GM19397 (cell line): Measurements from ENCODE around the gene STXBP1.

Experiments
- ATAC-seq: cut with Tn5 transposase; IDR thresholded peaks from one replicate; pipeline ENCODE4 v1.9.1; 2021; ENCODE audit warnings: mild to moderate bottlenecking, moderate library complexity; ENCODE audit not compliant: unreplicated experiment

STXBP1 gene

DNA sequence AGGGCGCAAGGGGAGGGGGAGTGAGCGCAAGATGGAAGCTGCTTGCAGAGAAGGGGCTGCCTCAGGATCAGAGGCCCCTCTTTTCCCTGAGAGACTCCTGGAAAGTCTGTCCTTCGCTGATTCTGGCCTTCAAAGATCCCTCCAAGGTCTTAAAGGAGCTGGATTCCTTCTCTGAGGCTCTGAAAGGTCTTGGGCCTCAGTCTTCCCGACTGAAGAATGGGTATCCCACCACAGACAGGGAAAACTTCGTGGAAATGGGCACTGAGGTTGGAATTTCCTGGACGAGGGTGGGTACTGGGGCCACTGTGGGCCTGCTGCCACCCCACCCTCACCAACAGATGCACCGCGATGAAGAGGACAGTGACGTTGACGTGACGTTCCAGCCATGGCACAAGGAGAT, 100.3 kb downstream of the STXBP1 start:
- ATAC-seq: no peak

DNA sequence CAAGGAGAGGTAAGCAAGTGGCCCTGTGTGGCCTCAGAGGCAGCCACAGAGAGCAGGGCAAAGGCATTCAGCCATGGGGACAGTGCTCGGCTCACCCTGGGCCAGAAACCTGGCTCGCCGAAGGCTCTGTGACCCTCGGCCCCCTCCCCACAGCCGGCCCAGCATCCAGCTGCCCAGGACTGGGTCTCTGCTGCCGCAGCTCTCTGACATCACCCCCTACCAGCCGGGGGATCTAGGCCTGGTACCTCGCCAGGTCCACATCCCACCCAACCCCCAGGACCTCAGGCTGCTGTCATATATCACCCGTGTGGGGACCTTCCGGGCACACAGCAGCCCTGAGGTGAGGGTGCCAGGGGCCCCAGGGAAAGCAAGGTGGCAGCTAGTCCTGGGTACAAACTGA, 100.8 kb downstream of the STXBP1 start:
- no peak for ATAC-seq

DNA sequence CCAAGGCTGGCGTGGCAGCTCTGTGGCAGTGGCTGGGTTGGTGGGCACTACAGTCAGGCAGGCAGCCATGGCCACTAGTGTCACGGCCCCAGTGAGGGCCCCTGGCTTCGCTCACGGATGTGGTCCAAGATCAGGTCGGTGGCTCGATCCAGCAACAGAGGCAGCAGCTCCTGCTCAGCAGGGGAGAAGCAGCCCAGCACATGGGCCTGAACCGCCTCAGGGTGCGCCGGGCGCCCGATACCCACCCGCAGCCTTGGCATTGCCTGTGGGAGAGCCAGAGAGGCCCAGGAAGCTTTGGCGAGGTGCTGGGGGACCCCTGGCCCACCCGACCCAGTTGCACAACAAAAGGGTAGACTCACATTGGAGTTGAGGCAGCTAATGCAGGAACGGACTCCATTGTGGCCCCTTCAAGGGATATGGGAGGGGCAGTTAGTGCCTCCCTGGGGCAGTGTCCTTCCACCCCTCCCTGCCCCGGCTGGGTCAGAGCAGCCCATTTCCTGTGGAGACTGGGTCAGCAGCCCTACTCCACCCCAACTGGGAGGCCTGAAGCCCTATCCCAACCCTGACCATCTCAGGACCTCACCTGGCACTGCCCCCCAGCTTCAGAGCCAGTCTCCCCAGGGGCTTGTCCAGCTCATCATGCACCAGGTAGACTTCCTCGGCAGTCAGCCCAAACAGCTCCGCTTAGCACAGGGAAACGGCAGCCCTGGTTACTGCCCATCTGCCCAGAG, 102.1 kb downstream of the STXBP1 start:
- ATAC-seq: no peak

DNA sequence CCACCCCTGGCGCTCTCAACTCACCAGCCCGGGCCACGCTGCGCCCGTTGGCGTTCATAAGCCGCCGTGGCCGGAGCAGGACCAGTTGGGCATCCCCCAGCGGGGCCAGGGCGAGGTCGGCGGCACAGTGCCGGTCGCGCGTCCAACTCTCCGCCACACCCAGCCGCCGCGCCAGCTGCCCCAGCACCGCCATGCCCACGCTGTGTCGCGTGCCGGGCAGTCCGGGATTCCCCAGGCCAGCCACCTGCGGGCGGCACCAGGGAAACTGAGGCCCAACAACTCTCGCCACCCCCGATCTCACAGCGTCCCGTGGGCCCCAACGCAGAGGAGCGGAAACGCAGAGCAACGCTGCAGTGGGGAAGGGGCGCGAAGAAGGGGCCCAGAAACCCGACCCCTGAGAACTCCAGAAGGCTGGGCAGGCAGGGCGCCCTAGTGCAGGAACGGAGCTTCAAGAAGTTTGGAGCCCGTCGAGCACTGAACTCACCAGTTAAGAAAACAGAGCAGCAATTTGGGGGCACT, 102.9 kb downstream of the STXBP1 start:
- no peak for ATAC-seq

DNA sequence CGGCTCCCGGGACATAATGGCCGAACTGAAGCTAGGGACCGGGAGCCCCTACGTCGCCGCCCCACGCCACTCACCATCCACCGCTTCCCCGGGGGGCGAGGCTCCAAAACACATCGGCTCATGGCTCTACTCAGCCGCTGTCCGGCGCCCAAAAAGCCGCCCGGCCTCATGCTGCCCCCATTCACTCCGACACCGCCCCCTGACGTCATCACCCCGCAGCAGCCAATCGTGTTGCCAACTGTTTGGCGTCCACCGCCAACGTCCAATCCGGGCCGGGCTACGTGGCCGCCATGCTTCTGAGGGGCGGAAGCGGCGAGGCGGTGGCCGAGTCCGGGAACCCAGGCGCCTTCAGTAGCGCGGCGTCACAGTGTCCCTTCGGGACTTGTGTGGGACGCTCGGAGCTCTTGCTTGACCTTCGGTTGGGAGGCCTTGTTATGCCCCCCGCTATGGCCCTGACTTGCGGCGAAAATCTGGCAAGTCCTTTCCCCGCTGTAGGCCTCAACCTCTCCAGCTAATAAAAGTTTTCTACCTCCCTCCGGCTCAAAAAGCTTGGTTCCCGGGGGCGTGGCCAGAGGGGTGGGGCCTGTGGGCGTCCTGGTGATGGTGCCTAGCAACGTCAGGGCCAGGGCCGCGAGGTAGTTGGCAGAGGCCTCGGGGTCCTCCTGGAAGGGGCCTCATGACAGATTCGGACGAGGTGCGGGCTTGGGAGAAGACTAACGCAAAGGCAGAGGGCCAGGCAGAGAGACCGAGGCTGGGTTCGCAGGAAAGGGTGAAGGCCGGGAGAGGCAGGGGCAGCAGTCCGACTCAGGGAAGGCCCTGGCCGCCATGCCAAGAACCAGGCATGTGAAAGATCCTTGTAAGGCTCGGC, 103.6 kb downstream of the STXBP1 start, which contains the start of the genes PTRH1 and TTC16:
PTRH1 (minus strand) TSS at position 194 of the 868 bp plus-strand sequence; CDS start at position 170, 24 bp downstream.
TTC16 (plus strand) TSS at position 610 of the 868 bp plus-strand sequence; CDS start at position 677, 67 bp downstream.
- ATAC-seq: peak; percentile 89

DNA sequence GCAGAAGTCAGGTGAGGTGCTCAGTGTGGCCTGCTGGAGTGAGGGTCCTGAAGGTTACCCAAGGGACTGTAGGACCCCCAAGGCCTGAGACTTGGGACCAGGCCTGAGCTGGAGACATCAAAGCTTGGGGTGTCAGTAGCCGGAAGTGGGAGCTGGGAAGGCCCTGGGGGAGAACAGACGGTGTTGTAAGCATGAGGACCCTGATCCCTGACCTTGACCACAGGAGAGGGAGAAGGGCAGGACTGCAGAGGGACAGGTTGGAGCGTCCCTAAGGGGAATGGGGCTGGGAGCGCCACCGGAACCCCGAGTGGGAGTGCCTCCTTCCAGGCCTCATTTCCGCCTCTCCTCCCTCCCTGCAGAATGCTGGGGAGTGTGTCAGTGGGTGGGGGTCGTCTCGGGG, 104.3 kb downstream of the STXBP1 start:
- ATAC-seq: no peak

DNA sequence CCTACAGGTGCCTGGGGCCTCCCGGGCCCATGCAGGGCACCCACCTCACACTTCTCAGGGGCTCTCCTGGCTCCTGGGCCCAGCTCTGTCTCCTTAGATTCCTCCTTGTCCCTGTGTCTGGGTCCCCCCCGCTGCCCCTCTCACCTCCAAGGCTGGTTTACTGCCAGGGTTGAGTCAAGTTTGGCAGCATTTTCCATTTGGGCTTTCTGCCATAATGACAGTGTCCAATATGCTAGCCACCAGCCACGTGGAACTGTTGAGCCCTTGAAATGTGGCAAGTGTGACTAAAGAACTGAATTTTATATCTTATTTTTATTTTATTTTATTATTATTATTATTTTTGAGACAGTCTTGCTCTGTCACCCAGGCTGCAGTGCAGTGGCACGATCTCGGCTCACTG, 105.7 kb downstream of the STXBP1 start:
- no peak for ATAC-seq

DNA sequence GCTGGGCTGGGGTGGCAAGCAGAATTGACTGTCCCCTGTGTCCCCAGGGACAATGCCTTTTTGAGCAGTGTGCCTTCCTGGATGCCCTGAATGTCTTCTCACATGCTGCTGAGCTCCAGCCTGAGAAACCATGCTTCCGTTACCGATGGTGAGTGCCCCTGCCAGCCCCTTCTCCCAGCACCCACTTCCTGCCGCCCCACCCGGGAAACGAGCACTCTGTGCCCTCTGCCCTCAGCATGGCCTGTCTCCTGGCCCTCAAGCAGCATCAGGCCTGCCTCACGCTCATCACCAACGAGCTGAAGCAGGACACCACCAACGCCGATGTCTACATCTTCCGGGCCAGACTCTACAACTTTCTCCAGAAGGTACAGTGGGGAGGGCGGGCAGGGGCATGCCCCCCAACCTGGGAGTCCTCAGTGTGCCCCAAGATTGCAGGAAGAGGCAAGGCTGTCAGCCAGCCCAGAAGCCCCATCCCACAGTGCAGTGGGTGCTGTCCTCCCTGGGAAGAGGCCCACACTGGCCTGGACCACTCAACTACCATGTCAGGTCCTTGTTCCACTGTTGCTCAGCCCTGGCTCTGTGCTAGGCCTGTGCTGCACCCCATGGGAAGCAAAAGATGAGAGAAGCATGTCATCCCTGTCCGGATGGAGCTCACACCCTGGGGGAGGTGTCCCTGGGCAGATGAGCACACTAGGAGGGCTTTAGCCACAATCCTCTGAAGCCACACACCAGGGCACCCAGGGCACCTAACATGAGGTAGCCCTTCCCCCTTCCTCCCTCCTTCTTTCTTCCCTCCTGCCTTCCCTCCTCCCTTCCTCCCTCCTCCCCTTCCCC, 108.2 kb downstream of the STXBP1 start:
- no peak for ATAC-seq

DNA sequence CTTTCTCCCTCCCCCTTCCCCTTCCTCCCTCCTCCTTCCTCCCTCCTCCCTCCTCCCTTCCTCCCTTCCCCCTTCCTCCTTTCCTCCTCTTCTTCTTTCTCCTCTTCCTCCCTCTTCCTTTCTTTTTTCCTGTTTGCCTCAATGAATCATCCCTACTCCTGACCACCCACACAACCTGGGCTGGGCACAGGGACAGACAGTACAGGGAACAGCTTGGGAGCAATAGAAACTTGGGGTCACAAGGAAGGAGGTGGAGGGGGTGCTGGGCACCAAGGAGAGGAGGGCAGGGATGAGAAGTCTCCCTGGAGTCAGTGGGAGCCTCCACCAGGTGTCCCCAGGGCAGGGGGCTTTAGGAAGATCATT, 108.8 kb downstream of the STXBP1 start:
- no peak for ATAC-seq

DNA sequence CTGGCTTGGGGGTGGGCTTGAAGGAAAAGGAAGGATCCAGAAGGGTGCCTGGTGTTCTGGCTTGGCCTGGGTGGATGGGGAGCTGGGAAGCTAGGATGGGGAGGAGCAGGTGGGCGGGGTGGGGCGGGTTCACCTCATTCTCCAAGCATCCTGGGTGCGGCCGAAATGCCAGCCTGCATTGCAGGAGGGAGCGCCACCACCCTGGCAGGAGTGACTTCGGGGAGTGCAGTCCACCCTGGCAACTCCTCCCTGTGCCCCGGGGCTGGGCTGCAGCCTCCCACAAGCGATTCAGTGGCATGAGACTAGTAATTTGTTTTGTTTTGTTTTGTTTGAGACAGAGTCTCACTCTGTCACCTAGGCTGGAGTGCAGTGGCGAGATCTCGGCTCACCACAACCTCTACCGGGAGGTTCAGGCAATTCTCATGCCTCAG, 109.3 kb downstream of the STXBP1 start:
- no peak for ATAC-seq

DNA sequence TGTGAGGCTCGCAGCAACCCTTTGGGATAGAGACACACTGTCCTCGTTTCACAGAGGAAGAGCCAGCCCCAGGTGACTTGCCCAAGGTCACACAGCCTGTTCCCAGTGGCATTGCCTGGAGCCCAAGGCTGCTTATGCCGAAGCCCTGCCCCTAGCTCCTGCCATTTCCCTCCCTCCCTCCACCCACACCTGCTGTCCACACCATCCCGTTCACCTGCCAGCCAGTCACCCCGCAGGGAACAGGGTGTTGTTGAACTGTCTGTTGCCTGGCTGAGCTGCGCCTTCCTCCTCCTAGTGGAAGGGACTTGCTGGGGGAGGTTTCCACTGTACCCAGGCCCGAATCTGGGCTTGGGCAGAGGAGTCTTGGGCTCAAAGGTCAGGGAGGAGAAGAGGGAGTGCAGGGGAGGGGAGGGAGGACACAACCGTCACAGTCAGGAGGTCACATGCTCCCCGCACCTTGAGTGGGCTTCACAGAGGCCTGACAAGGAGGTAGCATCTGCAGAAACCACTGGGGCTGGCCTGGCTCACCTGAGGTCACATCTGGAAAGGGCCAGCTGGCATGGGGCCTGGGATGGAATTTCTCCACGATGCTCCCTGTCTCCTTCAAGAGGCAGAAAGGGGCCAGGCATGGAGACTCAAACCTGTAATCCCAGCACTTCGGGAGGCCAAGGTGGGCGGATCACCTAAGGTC, 110.1 kb downstream of the STXBP1 start:
- no peak for ATAC-seq

DNA sequence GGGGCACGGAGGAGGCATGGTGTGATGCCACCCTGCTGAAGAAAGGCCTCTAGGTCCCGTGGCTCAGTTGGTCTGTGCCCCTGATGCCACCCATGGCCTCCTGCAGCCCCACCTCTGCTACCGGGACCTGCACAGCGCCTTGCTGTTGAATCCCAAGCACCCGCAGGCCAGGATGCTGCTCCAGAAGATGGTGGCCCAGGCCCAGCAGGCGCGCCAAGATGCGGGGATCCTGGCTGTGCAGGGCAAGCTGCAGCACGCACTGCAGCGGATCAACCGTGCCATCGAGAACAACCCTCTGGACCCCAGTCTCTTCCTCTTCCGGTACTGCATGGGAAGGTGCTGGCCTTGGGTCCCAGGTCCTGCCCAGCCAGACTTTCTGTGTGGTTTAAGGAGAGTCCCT, 110.9 kb downstream of the STXBP1 start:
- ATAC-seq: no peak

DNA sequence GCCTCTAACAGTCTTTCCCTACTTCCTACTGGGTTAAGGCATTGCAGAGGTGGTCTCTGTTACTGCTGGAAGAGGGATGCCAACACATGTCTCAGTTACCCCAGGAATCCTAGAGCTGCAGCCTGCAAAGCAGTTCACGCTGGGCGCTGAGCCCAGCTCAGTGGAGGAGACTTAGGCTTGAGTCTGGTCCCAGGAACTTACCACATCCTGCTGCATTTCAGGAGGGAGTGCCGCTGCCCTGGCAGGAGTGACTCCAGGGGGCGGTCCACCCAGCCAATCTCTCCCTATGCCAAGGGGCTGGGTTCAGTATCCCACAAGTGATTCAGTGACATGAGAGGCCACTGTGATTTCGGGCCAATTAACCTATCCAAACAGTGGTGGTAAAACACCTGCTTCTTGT, 111.4 kb downstream of the STXBP1 start:
- ATAC-seq: no peak

DNA sequence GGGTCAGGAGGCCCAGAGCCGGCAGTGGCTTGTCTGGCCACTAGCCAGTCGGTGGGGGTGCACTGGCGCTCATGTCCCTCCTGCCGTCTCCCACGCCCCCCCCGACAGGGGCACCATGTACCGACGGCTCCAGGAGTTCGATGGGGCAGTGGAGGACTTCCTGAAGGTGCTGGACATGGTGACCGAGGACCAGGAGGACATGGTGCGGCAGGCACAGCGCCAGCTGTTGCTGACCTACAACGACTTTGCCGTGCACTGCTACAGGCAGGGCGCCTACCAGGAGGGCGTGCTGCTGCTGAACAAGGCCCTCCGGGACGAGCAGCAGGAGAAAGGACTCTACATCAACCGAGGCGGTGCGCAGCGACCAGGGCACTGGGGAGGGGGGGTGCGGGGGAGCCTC, 111.9 kb downstream of the STXBP1 start:
- no peak for ATAC-seq

DNA sequence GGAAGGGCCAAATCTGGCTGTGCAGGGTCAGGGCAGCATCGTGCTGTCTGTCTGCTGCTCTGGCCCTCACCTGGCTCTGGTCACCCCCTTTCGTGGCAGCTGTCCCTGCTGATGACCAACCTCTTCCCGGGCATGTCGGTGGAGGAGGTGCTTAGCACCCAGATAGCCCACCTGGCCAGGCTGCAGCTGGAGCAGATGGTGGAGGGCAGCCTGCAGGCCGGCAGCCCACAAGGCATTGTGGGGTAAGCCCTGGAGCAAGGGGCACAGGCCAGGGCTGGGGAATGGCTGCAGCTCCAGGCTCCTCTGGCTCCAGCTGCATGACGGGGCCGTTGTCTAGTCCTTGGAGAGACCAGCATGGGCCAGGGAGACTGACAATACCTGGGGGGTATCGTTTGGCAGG, 114.8 kb downstream of the STXBP1 start:
- no peak for ATAC-seq

DNA sequence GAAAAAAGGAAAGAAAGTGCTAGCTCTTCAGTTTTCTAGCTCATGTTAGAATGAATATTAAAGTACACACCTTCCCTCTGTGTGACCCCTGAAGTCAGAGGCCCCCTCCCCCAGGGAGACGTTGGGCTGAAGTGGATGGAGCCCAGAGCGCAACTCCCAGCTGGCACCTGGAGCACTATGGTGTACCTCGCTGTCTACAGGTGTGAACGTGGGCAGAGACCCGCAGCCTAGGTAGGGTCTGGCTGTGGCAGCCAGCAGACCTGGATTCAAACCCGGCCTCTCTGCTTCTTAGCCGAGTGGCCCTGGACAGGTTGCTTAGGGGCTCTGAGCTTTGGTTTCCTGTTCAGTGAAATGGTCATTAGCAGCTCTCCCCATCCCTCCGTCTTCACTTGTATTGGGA, 116.7 kb downstream of the STXBP1 start:
- ATAC-seq: no peak

DNA sequence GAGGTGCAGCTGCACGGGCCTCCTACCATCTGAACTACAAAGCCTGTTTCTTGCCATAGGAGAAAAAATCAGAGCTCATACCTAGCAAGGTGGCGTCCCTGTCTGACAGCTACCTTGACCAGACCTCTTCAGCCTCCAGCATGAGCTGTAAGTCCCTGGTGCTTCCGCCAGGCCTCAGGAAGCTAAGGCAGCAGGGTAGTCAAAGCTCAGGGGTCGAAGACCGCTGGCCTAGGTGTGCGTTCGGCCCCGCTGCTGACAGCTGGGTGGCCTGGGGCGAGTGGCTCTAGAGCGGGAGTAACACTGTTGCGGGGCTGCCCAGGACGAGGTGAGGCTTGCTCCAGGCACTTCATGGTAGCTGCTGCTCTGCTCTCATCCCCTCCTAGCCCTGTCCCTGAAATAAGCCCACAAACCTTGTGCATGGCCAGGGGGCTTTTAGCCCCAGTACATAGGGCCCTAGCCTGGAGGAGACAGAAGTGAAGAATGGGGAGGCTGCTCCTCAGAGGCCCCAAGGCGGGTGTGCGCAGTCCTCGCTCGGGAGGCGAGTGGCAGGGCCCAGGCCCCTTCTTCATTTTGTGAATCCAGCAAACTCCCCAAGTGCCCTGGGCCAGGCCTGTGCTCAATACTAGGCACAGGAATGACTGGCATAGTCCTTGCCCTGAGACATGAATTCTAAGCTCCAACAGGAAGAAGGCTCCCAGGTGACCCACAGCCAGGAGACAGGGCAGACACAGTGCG, 117.6 kb downstream of the STXBP1 start:
- no peak for ATAC-seq

DNA sequence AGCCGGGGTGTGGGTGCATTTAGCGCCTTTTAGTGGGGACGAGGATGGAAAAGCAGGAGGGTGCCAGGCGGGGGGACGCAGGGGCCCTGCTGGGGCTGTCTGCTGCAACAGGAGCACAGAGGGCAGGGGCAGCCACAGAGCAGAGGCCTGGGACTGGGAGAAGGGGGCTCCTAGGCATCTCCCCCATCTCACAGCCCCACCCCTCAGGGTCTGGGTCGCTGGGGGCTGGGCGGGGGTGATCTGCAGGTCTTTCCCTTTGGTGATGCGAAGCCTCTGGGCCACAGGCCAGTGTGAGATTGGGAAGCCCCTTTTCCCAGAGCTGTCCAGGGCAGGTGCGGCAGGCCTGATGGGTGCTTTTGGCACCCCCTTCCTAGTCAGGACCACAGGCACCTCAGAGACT, 118.2 kb downstream of the STXBP1 start:
- no peak for ATAC-seq

DNA sequence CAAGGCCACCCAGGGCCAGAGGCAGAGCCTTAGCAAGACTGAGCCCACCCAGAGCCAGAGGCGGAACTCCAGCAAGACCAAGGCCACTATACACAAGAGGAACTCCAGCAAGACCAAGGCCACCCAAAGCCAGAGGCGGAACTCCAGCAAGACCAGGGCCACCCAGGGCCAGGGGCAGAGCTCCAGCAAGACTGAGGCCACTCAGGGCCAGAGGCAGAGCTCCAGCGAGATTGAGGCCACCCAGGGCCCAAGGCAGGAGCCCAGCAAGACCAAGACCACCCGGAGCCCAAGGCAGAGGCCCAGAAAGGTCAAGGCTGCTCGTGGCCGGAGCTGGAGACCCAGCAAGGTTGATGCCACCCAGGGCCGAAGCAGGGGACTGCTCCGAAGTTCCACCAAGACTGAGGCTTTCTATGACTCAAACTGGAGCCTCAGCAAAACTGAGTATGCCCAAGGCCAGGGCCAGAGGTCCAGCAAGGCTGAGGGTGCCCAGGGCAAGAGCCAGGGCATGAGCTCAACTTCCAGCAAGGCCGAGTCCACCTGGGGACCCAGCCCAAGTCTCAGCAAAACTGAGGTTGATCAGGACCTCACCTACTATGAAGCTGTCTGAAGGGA, 118.8 kb downstream of the STXBP1 start:
- ATAC-seq: no peak
